SU-DHL-6 (cell line): ENCODE measurements around the gene PIRT.

Source experiments
- CTCF ChIP-seq: fragments of 200-600 bp; sonication (generic); IDR thresholded peaks from one replicate; pipeline ENCODE4 v1.5.1; 2017; ENCODE audit warnings: antibody characterized with exemption, mild to moderate bottlenecking, low read length, moderate library complexity; ENCODE audit not compliant: insufficient read depth, poor library complexity, severe bottlenecking
- EZH2phosphoT487 ChIP-seq: fragments of 200-600 bp; sonication (generic), shearing (Covaris generic); conservative IDR thresholded peaks from 2 replicates; pipeline ENCODE4 v1.6.1; 2018; ENCODE audit warnings: mild to moderate bottlenecking, antibody characterized with exemption, low read length, moderate library complexity, mixed read lengths

GRCh38 chr17:10859051-10859450, 21.2 kb upstream of the PIRT start:
- TF ChIP-seq CTCF (no peak), EZH2phosphoT487 (no peak)
